ENCODE data around the gene LDAH. TPM values are rescaled to one million over a fixed set of nuclear protein-coding genes. Genes with fewer than 3 reads are reported as not detected.

Gene LDAH
- total and polyA plus RNA-seq, 4 donors = 5.0 to 30.8 (median 11.5) TPM

GRCh38 chr2:20641123-20641985, 181.5 kb downstream of the LDAH start:
- Histone ChIP-seq H3K27me3 (ENCODE audit: control insufficient read depth in 3 of 3, insufficient read depth in 3 of 3, low read length in 2 of 3) (no peaks in the 10 kb centered on the region), H3K9me3 (ENCODE audit: control insufficient read depth in 4 of 4, insufficient read depth in 3 of 4, low read length in 3 of 4) (no peaks in the 10 kb centered on the region), H3K36me3 (ENCODE audit: control insufficient read depth in 4 of 4, insufficient read depth in 4 of 4, low read length in 4 of 4) (peaks cover 0 to 64% (median 1%) of the 10 kb centered on the region in 4 donors), H3K4me3 (no peak overlapping the region), H3K4me1 (ENCODE audit: control insufficient read depth in 5 of 5, insufficient read depth in 5 of 5, low read length in 5 of 5) (peaks cover 0 to 6% (median 3%) of the 10 kb centered on the region in 5 donors), H3K9ac (ENCODE audit: insufficient read depth in 1 of 2, low read length in 2 of 2) (no peak overlapping the region), H3K27ac (ENCODE audit: low read depth in 1 of 2, low read length in 1 of 2) (peak overlapping the region in 1 of 2 donors; percentile 53)
- no peak for DNase-seq
- WGBS, 2 donors = 88 to 92% methylated on average over 23 of the region's 23 CpGs
- TF ChIP-seq CTCF (IDR thresholded peaks at IDR 0.05; ENCODE audit: control extremely low read depth, extremely low read depth) = no peak
- ATAC-seq (ENCODE audit: insufficient read depth, low FRiP score) = no peak

GRCh38 chr2:20640411-20641122, 182.3 kb downstream of the LDAH start:
- H3K27me3 ChIP-seq (ENCODE audit: control insufficient read depth in 3 of 3, insufficient read depth in 3 of 3, low read length in 2 of 3) = no peaks in the 10 kb centered on the region
- peaks cover 0 to 6% (median 5%) of the 10 kb centered on the region in 5 donors for H3K4me1 ChIP-seq (ENCODE audit: control insufficient read depth in 5 of 5, insufficient read depth in 5 of 5, low read length in 5 of 5)
- H3K9me3 ChIP-seq (ENCODE audit: control insufficient read depth in 4 of 4, insufficient read depth in 3 of 4, low read length in 3 of 4) = no peaks in the 10 kb centered on the region
- WGBS, 2 donors = 83 to 90% methylated on average over 14 of the region's 14 CpGs
- no peak overlapping the region for H3K9ac ChIP-seq (ENCODE audit: insufficient read depth in 1 of 2, low read length in 2 of 2)
- ATAC-seq (ENCODE audit: insufficient read depth, low FRiP score) = no peak
- H3K36me3 ChIP-seq (ENCODE audit: control insufficient read depth in 4 of 4, insufficient read depth in 4 of 4, low read length in 4 of 4) = peaks cover 0 to 64% (median 1%) of the 10 kb centered on the region in 4 donors
- DNase-seq = peak in 1 of 3 donors; percentile 43
- peak overlapping the region in 1 of 2 donors; percentile 53 for H3K27ac ChIP-seq (ENCODE audit: low read depth in 1 of 2, low read length in 1 of 2)
- no peak overlapping the region for H3K4me3 ChIP-seq
- no peak for TF ChIP-seq CTCF (IDR thresholded peaks at IDR 0.05; ENCODE audit: control extremely low read depth, extremely low read depth)

- no peak for TF ChIP-seq CTCF (IDR thresholded peaks at IDR 0.05; ENCODE audit: control extremely low read depth, extremely low read depth)
- H3K27me3 ChIP-seq (ENCODE audit: control insufficient read depth in 3 of 3, insufficient read depth in 3 of 3, low read length in 2 of 3) = no peaks in the 10 kb centered on the region
- ATAC-seq (ENCODE audit: insufficient read depth, low FRiP score) (no peak), DNase-seq (no peak)
- no peak overlapping the region for H3K27ac ChIP-seq (ENCODE audit: low read depth in 1 of 2, low read length in 1 of 2)
- no peaks in the 10 kb centered on the region for H3K9me3 ChIP-seq (ENCODE audit: control insufficient read depth in 4 of 4, insufficient read depth in 3 of 4, low read length in 3 of 4)
- H3K9ac ChIP-seq (ENCODE audit: insufficient read depth in 1 of 2, low read length in 2 of 2) = no peak overlapping the region
- WGBS, 2 donors = 94 to 95% methylated on average over 15 of the region's 15 CpGs
- H3K4me3 ChIP-seq = no peak overlapping the region
- peaks cover 0 to 49% (median 1%) of the 10 kb centered on the region in 4 donors for H3K36me3 ChIP-seq (ENCODE audit: control insufficient read depth in 4 of 4, insufficient read depth in 4 of 4, low read length in 4 of 4)
- H3K4me1 ChIP-seq (ENCODE audit: control insufficient read depth in 5 of 5, insufficient read depth in 5 of 5, low read length in 5 of 5) = peaks cover 0 to 22% (median 10%) of the 10 kb centered on the region in 5 donors
Measured at GRCh38 chr2:20638646-20639430, 184.1 kb downstream of the LDAH start.
